Fibroblast of the conjunctiva (primary cell): ENCODE data around the gene PPP4R1.

Experiments used
- DNase-seq: peaks from one replicate; pipeline ENCODE4 v3.0.0-alpha.2; 2010; ENCODE audit warnings: low read depth

PPP4R1 gene

DNA sequence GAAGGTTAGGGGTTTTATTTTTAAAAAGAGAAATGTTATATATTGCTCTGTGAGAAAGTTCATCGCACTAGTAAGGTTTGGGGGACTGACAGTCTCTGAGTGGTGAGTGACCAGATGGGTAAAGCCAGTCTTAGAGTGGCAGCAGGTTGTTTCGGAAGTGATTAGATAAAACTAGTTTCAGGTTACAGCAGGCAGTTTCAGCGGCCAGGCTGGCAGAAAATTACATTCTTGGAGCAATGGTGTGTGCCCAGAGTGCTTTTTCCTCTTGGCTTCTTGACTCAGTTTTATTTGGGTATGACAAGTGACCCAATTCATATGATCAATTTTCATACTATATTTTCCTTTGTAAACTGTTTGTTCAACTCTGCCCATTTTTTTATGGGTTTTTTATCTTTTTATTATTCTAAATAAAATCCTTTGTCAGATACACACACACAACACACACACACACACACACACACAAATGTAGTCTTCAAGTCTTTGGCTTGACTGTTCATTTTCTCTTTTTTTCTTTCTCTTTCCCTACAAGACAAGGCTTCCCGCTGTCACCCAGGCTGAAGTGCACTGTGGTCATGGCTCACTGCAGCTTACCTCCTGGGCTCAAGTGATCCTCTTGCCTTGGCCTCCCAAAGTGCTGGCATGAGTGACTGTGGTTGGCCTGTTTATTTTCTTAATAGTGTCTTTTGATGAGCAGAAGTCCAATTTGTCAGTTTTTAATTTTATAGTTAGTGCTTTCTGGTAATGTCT, 108.1 kb downstream of the PPP4R1 start:
- DNase-seq, result no peak
